NCI-H2227 treated with DMSO at 0.1 percent for 48 hours (cell line): ENCODE measurements around the gene TPSAB1.
"Not testable (repeated sequence)": the region's sequence is repeated elsewhere in the genome, so short reads cannot be mapped to it uniquely, and the experiment has no call there.

Experiments
- DNase-seq: peaks from one replicate; lab custom pipeline; 2025; lab: John Stamatoyannopoulos, UW

The TPSAB1 gene

GRCh38 chr16:1265090-1265630, 24.7 kb downstream of the TPSAB1 start:
- DNase-seq = no peak

GRCh38 chr16:1265826-1266225, 25.3 kb downstream of the TPSAB1 start:
- DNase-seq = no peak

- DNase-seq = not testable (repeated sequence)
Observed at GRCh38 chr16:1269418-1269817, 28.9 kb downstream of the TPSAB1 start.

- DNase-seq = no peak
Observed at GRCh38 chr16:1271380-1271723, 30.8 kb downstream of the TPSAB1 start.

- peak; percentile 70 for DNase-seq
Observed at GRCh38 chr16:1271724-1272413, 31.4 kb downstream of the TPSAB1 start.

GRCh38 chr16:1272453-1273198, 32.1 kb downstream of the TPSAB1 start:
- no peak for DNase-seq

- DNase-seq = no peak
Observed at GRCh38 chr16:1273816-1274215, 33.3 kb downstream of the TPSAB1 start.

- no peak for DNase-seq
Observed at GRCh38 chr16:1274767-1275166, 34.3 kb downstream of the TPSAB1 start.

GRCh38 chr16:1275791-1276579, 35.5 kb downstream of the TPSAB1 start:
- no peak for DNase-seq

- DNase-seq = no peak
Observed at GRCh38 chr16:1276580-1276878, 36.0 kb downstream of the TPSAB1 start.

- DNase-seq = no peak
Observed at GRCh38 chr16:1277151-1277598, 36.7 kb downstream of the TPSAB1 start.

- no peak for DNase-seq
Observed at GRCh38 chr16:1277617-1278282, 37.2 kb downstream of the TPSAB1 start.

- no peak for DNase-seq
Observed at GRCh38 chr16:1278477-1278876, 38.0 kb downstream of the TPSAB1 start.

- DNase-seq = no peak
Observed at GRCh38 chr16:1279081-1279944, 38.8 kb downstream of the TPSAB1 start.

GRCh38 chr16:1279945-1280589, 39.6 kb downstream of the TPSAB1 start:
- no peak for DNase-seq

GRCh38 chr16:1280783-1281182, 40.3 kb downstream of the TPSAB1 start:
- DNase-seq = no peak

GRCh38 chr16:1281517-1281916, 41.0 kb downstream of the TPSAB1 start:
- DNase-seq = no peak

GRCh38 chr16:1282324-1282973, 41.9 kb downstream of the TPSAB1 start:
- no peak for DNase-seq

GRCh38 chr16:1283296-1283695, 42.8 kb downstream of the TPSAB1 start:
- no peak for DNase-seq

- DNase-seq = no peak
Observed at GRCh38 chr16:1283996-1284616, 43.6 kb downstream of the TPSAB1 start.
